NCI-H1694 (cell line): ENCODE results near the gene S1PR2.
A peak's percentile ranks its signal among the peaks of the same experiment; 100 is the strongest.

Source experiments
- DNase-seq: peaks from one replicate; lab custom pipeline; 2025; lab: John Stamatoyannopoulos, UW

The S1PR2 gene

GRCh38 chr19:10230861-10231611, at the start of gene S1PR2:
S1PR2 (minus strand) TSS chr19:10231331; CDS start chr19:10224905, 6,426 bp downstream.
- DNase-seq, result no peak

GRCh38 chr19:10279737-10280442, 48.8 kb upstream of the S1PR2 start:
- no peak for DNase-seq

GRCh38 chr19:10278935-10279334, 47.8 kb upstream of the S1PR2 start:
- no peak for DNase-seq

- DNase-seq, result no peak
Observed at GRCh38 chr19:10277795-10278589, 46.9 kb upstream of the S1PR2 start.

GRCh38 chr19:10274589-10274988, 43.5 kb upstream of the S1PR2 start:
- DNase-seq, result no peak

GRCh38 chr19:10271543-10272086, 40.5 kb upstream of the S1PR2 start:
- DNase-seq, result no peak

- no peak for DNase-seq
Observed at GRCh38 chr19:10270616-10271394, 39.7 kb upstream of the S1PR2 start, which contains the start of gene ICAM1. ICAM1 (plus strand) TSS chr19:10271120; CDS start chr19:10271160, 40 bp downstream.

- no peak for DNase-seq
Observed at GRCh38 chr19:10270180-10270615, 39.1 kb upstream of the S1PR2 start.

- DNase-seq, result peak; percentile 37
Observed at GRCh38 chr19:10269333-10270179, 38.4 kb upstream of the S1PR2 start.

- no peak for DNase-seq
Observed at GRCh38 chr19:10268071-10268470, 36.9 kb upstream of the S1PR2 start.

GRCh38 chr19:10266706-10267105, 35.6 kb upstream of the S1PR2 start:
- DNase-seq, result no peak

- DNase-seq, result no peak
Observed at GRCh38 chr19:10262771-10263170, 31.6 kb upstream of the S1PR2 start.

GRCh38 chr19:10260141-10260584, 29.0 kb upstream of the S1PR2 start:
- no peak for DNase-seq

GRCh38 chr19:10259162-10259905, 28.2 kb upstream of the S1PR2 start:
- DNase-seq, result peak; percentile 78

- no peak for DNase-seq
Observed at GRCh38 chr19:10258080-10258710, 27.1 kb upstream of the S1PR2 start.

GRCh38 chr19:10256970-10257615, 26.0 kb upstream of the S1PR2 start:
- DNase-seq, result no peak

GRCh38 chr19:10256551-10256950, 25.4 kb upstream of the S1PR2 start:
- DNase-seq, result no peak

- no peak for DNase-seq
Observed at GRCh38 chr19:10255358-10255757, 24.2 kb upstream of the S1PR2 start.

- DNase-seq, result no peak
Observed at GRCh38 chr19:10254244-10254643, 23.1 kb upstream of the S1PR2 start.
